WI38 (cell line): ENCODE measurements around the gene RPL22L1.
"Not testable (repeated sequence)": the region's sequence is repeated elsewhere in the genome, so short reads cannot be mapped to it uniquely, and the experiment has no call there.

Source experiments
- H3K4me3 ChIP-seq: 2 replicates; pipeline ENCODE4 v1.5.1; 2011; ENCODE audit warnings: low read depth, mild to moderate bottlenecking, control low read depth, low read length
- CTCF ChIP-seq: IDR thresholded peaks from 2 replicates; pipeline ENCODE4 v1.5.1; 2012; ENCODE audit warnings: low read depth, mild to moderate bottlenecking, control low read depth, low read length

Gene RPL22L1

GRCh38 chr3:170839518-170840100 is 30.4 kb downstream of the RPL22L1 start:
- H3K4me3 ChIP-seq: no peak overlapping the region
- TF ChIP-seq CTCF: no peak

- TF ChIP-seq CTCF: no peak
- H3K4me3 ChIP-seq: no peak overlapping the region
Observed at GRCh38 chr3:170836491-170836890, 33.5 kb downstream of the RPL22L1 start.

GRCh38 chr3:170835336-170835735 is 34.7 kb downstream of the RPL22L1 start:
- H3K4me3 ChIP-seq: no peak overlapping the region
- no peak for TF ChIP-seq CTCF

GRCh38 chr3:170830580-170830979 is 39.4 kb downstream of the RPL22L1 start:
- TF ChIP-seq CTCF: no peak
- H3K4me3 ChIP-seq: no peak overlapping the region

- TF ChIP-seq CTCF: no peak
Observed at GRCh38 chr3:170829546-170830272, 40.3 kb downstream of the RPL22L1 start.

GRCh38 chr3:170826047-170826446 is 43.9 kb downstream of the RPL22L1 start:
- H3K4me3 ChIP-seq: no peak overlapping the region
- no peak for TF ChIP-seq CTCF

More at GRCh38 chr3:170829546-170830272, 40.3 kb downstream of the RPL22L1 start:
- H3K4me3 ChIP-seq: no peak overlapping the region

GRCh38 chr3:170823562-170823961 is 46.4 kb downstream of the RPL22L1 start:
- not testable (repeated sequence) for H3K4me3 ChIP-seq

- not testable (repeated sequence) for H3K4me3 ChIP-seq
Observed at GRCh38 chr3:170818325-170818724, 51.7 kb downstream of the RPL22L1 start.

- H3K4me3 ChIP-seq: not testable (repeated sequence)
Observed at GRCh38 chr3:170817471-170817870, 52.5 kb downstream of the RPL22L1 start.
